Stimulated activated CD8-positive, alpha-beta memory T cell treated with anti-CD3 and anti-CD28 coated beads, Interleukin-12 subunit alpha, Interleukin-12 subunit beta, amount 100 ng/mL, for 24 hours (primary cell): ENCODE measurements around the gene ELAC2.

Source experiments
- DNase-seq: peaks from one replicate; pipeline ENCODE4 v3.0.0-alpha.2; 2020; ENCODE audit errors: extremely low read depth

The ELAC2 gene

DNA sequence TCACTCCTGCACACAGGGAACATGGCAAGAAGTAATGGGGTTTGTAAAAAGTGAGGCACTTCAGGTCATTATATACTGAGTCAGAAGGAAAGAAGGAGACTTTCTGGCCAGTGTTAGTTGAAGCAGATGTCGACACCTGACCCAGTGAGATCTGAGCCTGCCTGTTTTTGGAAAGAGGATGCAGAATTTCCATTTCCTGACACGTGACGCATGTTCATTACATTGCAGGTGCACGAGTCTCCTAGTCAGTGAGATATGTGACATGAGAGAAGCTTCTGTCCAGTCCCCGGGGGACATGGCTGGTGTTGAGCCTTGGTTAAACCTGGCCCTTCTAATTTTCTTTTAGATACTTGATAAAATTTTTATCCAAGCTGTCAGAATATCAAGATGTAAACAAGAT is 62.3 kb downstream of the ELAC2 start:
- no peak for DNase-seq

- no peak for DNase-seq
These were observed 64.7 kb downstream of the ELAC2 start for GRCh38 chr17:12953156-12953555.

- no peak for DNase-seq
These were observed 65.8 kb downstream of the ELAC2 start for GRCh38 chr17:12952012-12952411.

DNA sequence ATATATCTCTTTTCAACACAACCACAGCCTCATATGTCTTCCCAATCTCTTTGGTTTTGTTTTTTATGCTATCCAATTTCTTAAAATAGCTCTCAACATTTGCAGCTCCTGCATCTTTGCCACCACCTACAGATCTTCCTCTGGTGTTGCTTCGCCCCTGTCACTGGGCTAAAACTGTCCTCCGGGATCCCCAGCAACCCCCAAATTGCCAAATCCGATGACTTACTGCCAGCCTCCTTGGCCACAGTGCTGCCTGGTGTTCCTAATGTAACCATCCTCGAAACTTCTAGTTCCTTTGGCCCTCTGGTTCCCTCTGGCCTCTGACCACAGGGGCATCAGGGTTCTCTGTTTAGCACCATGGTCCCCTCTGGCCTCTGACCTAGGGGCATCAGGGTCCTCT is 70.8 kb downstream of the ELAC2 start:
- no peak for DNase-seq
